ENCODE data around the gene OLFM1. TPM values are rescaled to one million over a fixed set of nuclear protein-coding genes. Genes with fewer than 3 reads are reported as not detected.

Gene OLFM1
- total and polyA plus RNA-seq, 4 donors = 7.6 to 24.8 (median 15.8) TPM

GRCh38 chr9:135098400-135099105 is 11.1 kb downstream of the OLFM1 start:
- WGBS, 2 donors = 40 to 46% methylated on average over 22 of the region's 22 CpGs
- ATAC-seq (ENCODE audit: insufficient read depth, low FRiP score) (no peak), DNase-seq (peak; percentile 35 to 54 (median 43))
- H3K4me1 ChIP-seq (ENCODE audit: control insufficient read depth in 5 of 5, insufficient read depth in 5 of 5, low read length in 5 of 5) = peaks cover 0 to 10% (median 0%) of the 10 kb centered on the region in 5 donors
- H3K9me3 ChIP-seq (ENCODE audit: control insufficient read depth in 4 of 4, insufficient read depth in 3 of 4, low read length in 3 of 4) = no peaks in the 10 kb centered on the region
- H3K9ac ChIP-seq (ENCODE audit: insufficient read depth in 1 of 2, low read length in 2 of 2) = no peak overlapping the region
- H3K4me3 ChIP-seq = no peak overlapping the region
- H3K27me3 ChIP-seq (ENCODE audit: control insufficient read depth in 3 of 3, insufficient read depth in 3 of 3, low read length in 2 of 3) = peaks cover 0 to 10% (median 0%) of the 10 kb centered on the region in 3 donors
- H3K36me3 ChIP-seq (ENCODE audit: control insufficient read depth in 4 of 4, insufficient read depth in 4 of 4, low read length in 4 of 4) = no peaks in the 10 kb centered on the region
- H3K27ac ChIP-seq (ENCODE audit: low read depth in 1 of 2, low read length in 1 of 2) = no peak overlapping the region
- TF ChIP-seq, protein P1, sequence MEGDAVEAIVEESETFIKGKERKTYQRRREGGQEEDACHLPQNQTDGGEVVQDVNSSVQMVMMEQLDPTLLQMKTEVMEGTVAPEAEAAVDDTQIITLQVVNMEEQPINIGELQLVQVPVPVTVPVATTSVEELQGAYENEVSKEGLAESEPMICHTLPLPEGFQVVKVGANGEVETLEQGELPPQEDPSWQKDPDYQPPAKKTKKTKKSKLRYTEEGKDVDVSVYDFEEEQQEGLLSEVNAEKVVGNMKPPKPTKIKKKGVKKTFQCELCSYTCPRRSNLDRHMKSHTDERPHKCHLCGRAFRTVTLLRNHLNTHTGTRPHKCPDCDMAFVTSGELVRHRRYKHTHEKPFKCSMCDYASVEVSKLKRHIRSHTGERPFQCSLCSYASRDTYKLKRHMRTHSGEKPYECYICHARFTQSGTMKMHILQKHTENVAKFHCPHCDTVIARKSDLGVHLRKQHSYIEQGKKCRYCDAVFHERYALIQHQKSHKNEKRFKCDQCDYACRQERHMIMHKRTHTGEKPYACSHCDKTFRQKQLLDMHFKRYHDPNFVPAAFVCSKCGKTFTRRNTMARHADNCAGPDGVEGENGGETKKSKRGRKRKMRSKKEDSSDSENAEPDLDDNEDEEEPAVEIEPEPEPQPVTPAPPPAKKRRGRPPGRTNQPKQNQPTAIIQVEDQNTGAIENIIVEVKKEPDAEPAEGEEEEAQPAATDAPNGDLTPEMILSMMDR (IDR thresholded peaks at IDR 0.05; ENCODE audit: control extremely low read depth, extremely low read depth) = no peak

GRCh38 chr9:135099574-135099973 is 12.1 kb downstream of the OLFM1 start:
- peaks cover 0 to 7% (median 0%) of the 10 kb centered on the region in 3 donors for H3K27me3 ChIP-seq (ENCODE audit: control insufficient read depth in 3 of 3, insufficient read depth in 3 of 3, low read length in 2 of 3)
- no peak overlapping the region for H3K27ac ChIP-seq (ENCODE audit: low read depth in 1 of 2, low read length in 1 of 2)
- no peak overlapping the region for H3K4me3 ChIP-seq
- H3K4me1 ChIP-seq (ENCODE audit: control insufficient read depth in 5 of 5, insufficient read depth in 5 of 5, low read length in 5 of 5) = peaks cover 0 to 4% (median 0%) of the 10 kb centered on the region in 5 donors
- DNase-seq (no peak), ATAC-seq (ENCODE audit: insufficient read depth, low FRiP score) (no peak)
- H3K9ac ChIP-seq (ENCODE audit: insufficient read depth in 1 of 2, low read length in 2 of 2) = no peak overlapping the region
- 86 to 92% methylated on average over 5 of the region's 5 CpGs for WGBS, 2 donors
- no peaks in the 10 kb centered on the region for H3K9me3 ChIP-seq (ENCODE audit: control insufficient read depth in 4 of 4, insufficient read depth in 3 of 4, low read length in 3 of 4)
- H3K36me3 ChIP-seq (ENCODE audit: control insufficient read depth in 4 of 4, insufficient read depth in 4 of 4, low read length in 4 of 4) = no peaks in the 10 kb centered on the region
- TF ChIP-seq, protein P1 (IDR thresholded peaks at IDR 0.05; ENCODE audit: control extremely low read depth, extremely low read depth) = no peak

GRCh38 chr9:135100241-135100681 is 12.8 kb downstream of the OLFM1 start:
- Histone ChIP-seq H3K9me3 (ENCODE audit: control insufficient read depth in 4 of 4, insufficient read depth in 3 of 4, low read length in 3 of 4) (no peaks in the 10 kb centered on the region), H3K4me1 (ENCODE audit: control insufficient read depth in 5 of 5, insufficient read depth in 5 of 5, low read length in 5 of 5) (peaks cover 0 to 4% (median 0%) of the 10 kb centered on the region in 5 donors), H3K27ac (ENCODE audit: low read depth in 1 of 2, low read length in 1 of 2) (no peak overlapping the region), H3K36me3 (ENCODE audit: control insufficient read depth in 4 of 4, insufficient read depth in 4 of 4, low read length in 4 of 4) (no peaks in the 10 kb centered on the region), H3K27me3 (ENCODE audit: control insufficient read depth in 3 of 3, insufficient read depth in 3 of 3, low read length in 2 of 3) (peaks cover 0 to 7% (median 0%) of the 10 kb centered on the region in 3 donors), H3K4me3 (no peak overlapping the region), H3K9ac (ENCODE audit: insufficient read depth in 1 of 2, low read length in 2 of 2) (no peak overlapping the region)
- DNase-seq = no peak
- 47 to 53% methylated on average over 10 of the region's 10 CpGs for WGBS, 2 donors
- TF ChIP-seq, protein P1 (IDR thresholded peaks at IDR 0.05; ENCODE audit: control extremely low read depth, extremely low read depth) = no peak
- no peak for ATAC-seq (ENCODE audit: insufficient read depth, low FRiP score)
